DOHH2 (cell line): ENCODE measurements around the gene ABLIM2.

Experiments used
- H3F3A ChIP-seq: fragments of 200-600 bp; sonication (generic), shearing (Covaris generic); 2 replicates; pipeline ENCODE4 v1.6.0; 2016; ENCODE audit warnings: antibody characterized with exemption, mild to moderate bottlenecking; ENCODE audit not compliant: control insufficient read depth, insufficient read depth
- H3K27ac ChIP-seq: fragments of 200-600 bp; sonication (generic); 2 replicates; pipeline ENCODE4 v1.5.1; 2014; ENCODE audit warnings: low read depth, mild to moderate bottlenecking, low read length, moderate library complexity
- H3K27me3 ChIP-seq: fragments of 200-600 bp; sonication (generic); 2 replicates; pipeline ENCODE4 v1.6.1; 2014; ENCODE audit warnings: mild to moderate bottlenecking, low read length, mixed read lengths; ENCODE audit not compliant: control insufficient read depth
- H3K36me3 ChIP-seq: fragments of 200-600 bp; sonication (generic); 2 replicates; pipeline ENCODE4 v1.6.1; 2014; ENCODE audit warnings: mild to moderate bottlenecking, low read length, moderate library complexity, mixed read lengths; ENCODE audit not compliant: control insufficient read depth
- H3K4me1 ChIP-seq: fragments of 200-600 bp; sonication (generic); 2 replicates; pipeline ENCODE4 v1.6.1; 2014; ENCODE audit warnings: mild to moderate bottlenecking, low read length, mixed read lengths; ENCODE audit not compliant: control insufficient read depth
- H3K4me2 ChIP-seq: fragments of 200-600 bp; sonication (generic); 2 replicates; pipeline ENCODE4 v1.6.0; 2014; ENCODE audit warnings: mild to moderate bottlenecking, low read length, moderate library complexity
- H3K4me3 ChIP-seq: fragments of 200-600 bp; sonication (generic); 2 replicates; pipeline ENCODE4 v1.5.1; 2014; ENCODE audit warnings: mild to moderate bottlenecking, low read length, mixed read lengths
- H3K79me2 ChIP-seq: fragments of 200-600 bp; sonication (generic); 2 replicates; pipeline ENCODE4 v1.6.1; 2014; ENCODE audit warnings: mild to moderate bottlenecking, low read length, mixed read lengths; ENCODE audit not compliant: control insufficient read depth
- H3K9me2 ChIP-seq: fragments of 200-600 bp; sonication (generic); replicated peaks from 2 replicates; pipeline ENCODE4 v1.6.1; 2014; ENCODE audit warnings: mild to moderate bottlenecking, low read length, mixed read lengths; ENCODE audit not compliant: control insufficient read depth
- H3K9me3 ChIP-seq: fragments of 200-600 bp; sonication (generic); 2 replicates; pipeline ENCODE4 v1.6.1; 2014; ENCODE audit warnings: antibody characterized with exemption, low read length, mixed read lengths; ENCODE audit not compliant: control insufficient read depth, insufficient read depth
- H4K20me1 ChIP-seq: fragments of 200-600 bp; sonication (generic); 2 replicates; pipeline ENCODE4 v1.6.0; 2014; ENCODE audit warnings: low read depth, mild to moderate bottlenecking, antibody characterized with exemption, low read length, moderate library complexity; ENCODE audit not compliant: control insufficient read depth, insufficient read depth
- CTCF ChIP-seq: fragments of 200-600 bp; sonication (generic); IDR thresholded peaks from one replicate; pipeline ENCODE4 v1.5.1; 2014; ENCODE audit warnings: antibody characterized with exemption, mild to moderate bottlenecking, low read depth, low read length; ENCODE audit not compliant: poor library complexity, severe bottlenecking
- EZH2phosphoT487 ChIP-seq: fragments of 200-600 bp; sonication (generic); IDR thresholded peaks from 2 replicates; pipeline ENCODE4 v1.6.1; 2017; ENCODE audit warnings: borderline replicate concordance, mild to moderate bottlenecking, antibody characterized with exemption, low read length, moderate library complexity, mixed read lengths

The ABLIM2 gene

GRCh38 chr4:8051644-8052043, 107.0 kb downstream of the ABLIM2 start:
- Histone ChIP-seq H3K9me3 (no peaks in the 10 kb centered on the region), H3K27ac (no peak overlapping the region), H3K27me3 (no peaks in the 10 kb centered on the region), H4K20me1 (no peaks in the 10 kb centered on the region), H3K79me2 (no peaks in the 10 kb centered on the region), H3K36me3 (no peaks in the 10 kb centered on the region), H3F3A (no peaks in the 10 kb centered on the region), H3K9me2 (no peaks in the 10 kb centered on the region), H3K4me2 (no peak overlapping the region), H3K4me1 (no peaks in the 10 kb centered on the region), H3K4me3 (no peak overlapping the region)
- TF ChIP-seq CTCF (no peak), EZH2phosphoT487 (no peak)

GRCh38 chr4:8050555-8051206, 107.9 kb downstream of the ABLIM2 start:
- H3K9me2 ChIP-seq = no peaks in the 10 kb centered on the region
- H3K4me1 ChIP-seq = no peaks in the 10 kb centered on the region
- no peaks in the 10 kb centered on the region for H3K36me3 ChIP-seq
- H3K27ac ChIP-seq = no peak overlapping the region
- H3K4me3 ChIP-seq = no peak overlapping the region
- H3K9me3 ChIP-seq = no peaks in the 10 kb centered on the region
- no peaks in the 10 kb centered on the region for H3F3A ChIP-seq
- no peaks in the 10 kb centered on the region for H3K27me3 ChIP-seq
- TF ChIP-seq EZH2phosphoT487 (no peak), CTCF (no peak)
- no peak overlapping the region for H3K4me2 ChIP-seq
- no peaks in the 10 kb centered on the region for H4K20me1 ChIP-seq
- no peaks in the 10 kb centered on the region for H3K79me2 ChIP-seq

GRCh38 chr4:8050180-8050554, 108.4 kb downstream of the ABLIM2 start:
- no peaks in the 10 kb centered on the region for H3K79me2 ChIP-seq
- no peak overlapping the region for H3K27ac ChIP-seq
- H3K9me3 ChIP-seq = no peaks in the 10 kb centered on the region
- no peaks in the 10 kb centered on the region for H3K27me3 ChIP-seq
- no peak overlapping the region for H3K4me3 ChIP-seq
- H4K20me1 ChIP-seq = no peaks in the 10 kb centered on the region
- no peak for TF ChIP-seq CTCF
- no peak for TF ChIP-seq EZH2phosphoT487
- no peaks in the 10 kb centered on the region for H3K36me3 ChIP-seq
- no peak overlapping the region for H3K4me2 ChIP-seq
- no peaks in the 10 kb centered on the region for H3K9me2 ChIP-seq
- no peaks in the 10 kb centered on the region for H3F3A ChIP-seq
- H3K4me1 ChIP-seq = no peaks in the 10 kb centered on the region
